ENCODE results near the gene CHI3L2.

DNA sequence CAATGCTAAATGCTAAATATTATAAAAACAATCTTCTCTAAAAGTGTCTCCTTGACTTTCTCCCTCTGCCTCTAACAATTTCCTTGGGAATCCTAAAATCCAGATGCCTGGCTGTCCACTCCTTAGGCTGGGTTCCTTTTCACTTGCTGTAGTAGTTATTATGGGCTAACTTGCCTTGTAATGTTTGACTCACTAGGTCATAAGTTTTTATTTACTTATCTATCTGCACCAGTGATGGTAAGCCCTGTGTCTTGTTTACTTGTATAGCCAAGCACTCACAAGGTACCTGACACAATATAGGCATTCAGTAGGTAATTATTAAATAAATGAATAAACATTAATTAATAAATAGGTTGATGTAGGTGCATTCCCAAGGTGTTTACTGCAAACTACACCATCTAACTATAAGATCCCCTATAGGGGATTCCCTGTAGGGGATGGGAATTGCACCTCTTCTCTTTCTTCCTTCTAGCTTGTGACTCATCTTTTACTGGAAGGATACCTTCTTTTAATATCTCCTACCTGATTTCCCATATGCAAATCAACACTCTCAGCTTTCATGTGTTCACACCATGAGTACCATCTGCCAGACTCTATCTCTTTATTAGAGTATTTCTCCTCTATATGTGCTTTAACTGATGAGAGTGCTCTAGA, 48.4 kb downstream of the CHI3L2 start:
- TF ChIP-seq, protein P1, sequence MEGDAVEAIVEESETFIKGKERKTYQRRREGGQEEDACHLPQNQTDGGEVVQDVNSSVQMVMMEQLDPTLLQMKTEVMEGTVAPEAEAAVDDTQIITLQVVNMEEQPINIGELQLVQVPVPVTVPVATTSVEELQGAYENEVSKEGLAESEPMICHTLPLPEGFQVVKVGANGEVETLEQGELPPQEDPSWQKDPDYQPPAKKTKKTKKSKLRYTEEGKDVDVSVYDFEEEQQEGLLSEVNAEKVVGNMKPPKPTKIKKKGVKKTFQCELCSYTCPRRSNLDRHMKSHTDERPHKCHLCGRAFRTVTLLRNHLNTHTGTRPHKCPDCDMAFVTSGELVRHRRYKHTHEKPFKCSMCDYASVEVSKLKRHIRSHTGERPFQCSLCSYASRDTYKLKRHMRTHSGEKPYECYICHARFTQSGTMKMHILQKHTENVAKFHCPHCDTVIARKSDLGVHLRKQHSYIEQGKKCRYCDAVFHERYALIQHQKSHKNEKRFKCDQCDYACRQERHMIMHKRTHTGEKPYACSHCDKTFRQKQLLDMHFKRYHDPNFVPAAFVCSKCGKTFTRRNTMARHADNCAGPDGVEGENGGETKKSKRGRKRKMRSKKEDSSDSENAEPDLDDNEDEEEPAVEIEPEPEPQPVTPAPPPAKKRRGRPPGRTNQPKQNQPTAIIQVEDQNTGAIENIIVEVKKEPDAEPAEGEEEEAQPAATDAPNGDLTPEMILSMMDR (IDR thresholded peaks at IDR 0.05 in 8 of 11, conservative IDR thresholded peaks at IDR 0.05 in 3 of 11), result no peak
- TF ChIP-seq POLR2AphosphoS5 (IDR thresholded peaks at IDR 0.05) (no peak), POLR2A (IDR thresholded peaks at IDR 0.05) (no peak)

Measured in spleen (tissue), 7 donors.